ENCODE data around the gene ROBO1.

ROBO1 gene

DNA sequence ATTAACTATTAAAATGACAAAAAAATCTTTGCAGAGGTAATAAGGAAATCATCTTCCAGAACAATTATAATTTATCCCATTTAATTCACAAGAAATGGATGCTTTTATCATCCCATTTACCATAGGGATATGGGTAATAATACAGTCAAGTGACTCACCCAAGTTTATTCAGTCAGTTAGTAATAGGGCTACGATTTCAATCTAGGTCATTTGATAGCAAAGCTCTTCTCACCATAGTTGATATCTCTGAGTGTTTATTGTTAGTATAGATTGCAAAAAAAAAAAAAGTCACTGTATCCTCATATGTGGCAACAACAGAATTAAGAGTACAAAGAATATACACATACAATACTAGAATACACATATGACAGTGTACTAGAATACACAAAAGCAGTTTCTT, 797.1 kb downstream of the ROBO1 start:
- no peak for DNase-seq

DNA sequence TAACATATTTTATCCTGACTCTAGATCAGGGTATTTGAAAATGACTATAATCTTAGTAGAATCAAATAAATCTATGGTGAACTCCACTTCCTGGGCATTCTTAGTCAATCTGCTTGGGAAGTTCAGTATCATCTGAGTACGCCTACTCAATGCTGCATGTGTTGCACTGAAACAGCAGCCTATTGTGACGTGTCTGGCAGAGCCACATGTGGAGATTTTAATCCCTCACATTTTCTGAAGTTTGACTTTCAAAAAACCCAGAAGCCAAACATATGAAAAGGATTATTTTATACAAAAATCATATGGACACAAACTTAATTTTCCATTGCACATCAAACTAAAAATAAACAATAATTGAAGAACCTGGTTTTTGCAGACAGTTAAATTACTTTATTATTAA, 798.3 kb downstream of the ROBO1 start:
- peak; percentile 40 for DNase-seq

DNA sequence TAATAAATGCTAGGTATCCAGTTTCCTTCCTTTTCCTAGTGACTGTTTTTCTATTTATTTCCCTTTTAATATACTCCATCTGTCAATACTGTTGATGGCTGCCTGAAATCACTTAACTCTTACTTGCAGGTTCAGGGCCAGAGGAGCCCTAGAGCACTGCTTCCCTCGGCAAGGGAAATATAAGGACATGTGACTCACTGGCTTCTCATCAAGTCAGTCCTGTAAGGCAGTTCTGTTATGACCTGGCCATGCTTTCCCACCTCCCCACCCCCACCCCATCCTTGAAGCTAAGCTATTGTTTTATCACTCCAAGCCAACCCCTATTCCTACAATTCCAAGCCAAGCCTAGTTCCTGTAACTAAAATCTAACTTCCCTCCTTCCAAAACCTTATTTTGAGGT, 800.7 kb downstream of the ROBO1 start:
- no peak for DNase-seq

- DNase-seq, result peak; percentile 30
Observed at GRCh38 chr3:78963771-78964170, 804.0 kb downstream of the ROBO1 start.

GRCh38 chr3:78957456-78957855, 810.3 kb downstream of the ROBO1 start:
- no peak for DNase-seq

- DNase-seq, result no peak
Observed at GRCh38 chr3:78951342-78951945, 816.4 kb downstream of the ROBO1 start.

GRCh38 chr3:78941587-78941986, 826.2 kb downstream of the ROBO1 start:
- DNase-seq, result peak; percentile 48

DNA sequence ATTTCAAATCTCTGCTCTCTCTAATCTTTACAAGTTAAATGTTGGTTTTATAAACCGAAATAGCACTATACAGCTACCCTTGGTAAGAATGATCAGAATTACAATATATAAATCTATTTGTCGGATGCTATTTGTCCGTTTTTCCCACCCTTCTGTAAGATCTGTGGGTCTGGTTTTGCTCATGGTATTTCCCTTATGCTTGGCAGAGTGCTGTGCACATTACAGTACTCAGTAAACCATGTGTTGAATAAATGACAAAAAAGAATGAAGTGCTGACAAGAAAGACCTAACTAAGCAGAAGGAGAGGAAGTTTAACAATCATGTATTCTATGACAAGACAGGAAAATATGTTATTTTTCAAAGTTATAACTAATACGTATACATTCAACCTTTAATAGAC, 827.2 kb downstream of the ROBO1 start:
- no peak for DNase-seq

- DNase-seq, result no peak
Observed at GRCh38 chr3:78940128-78940527, 827.7 kb downstream of the ROBO1 start.

- DNase-seq, result no peak
Observed at GRCh38 chr3:78937475-78937874, 830.3 kb downstream of the ROBO1 start.

- DNase-seq, result no peak
Observed at GRCh38 chr3:78927759-78928158, 840.0 kb downstream of the ROBO1 start.

DNA sequence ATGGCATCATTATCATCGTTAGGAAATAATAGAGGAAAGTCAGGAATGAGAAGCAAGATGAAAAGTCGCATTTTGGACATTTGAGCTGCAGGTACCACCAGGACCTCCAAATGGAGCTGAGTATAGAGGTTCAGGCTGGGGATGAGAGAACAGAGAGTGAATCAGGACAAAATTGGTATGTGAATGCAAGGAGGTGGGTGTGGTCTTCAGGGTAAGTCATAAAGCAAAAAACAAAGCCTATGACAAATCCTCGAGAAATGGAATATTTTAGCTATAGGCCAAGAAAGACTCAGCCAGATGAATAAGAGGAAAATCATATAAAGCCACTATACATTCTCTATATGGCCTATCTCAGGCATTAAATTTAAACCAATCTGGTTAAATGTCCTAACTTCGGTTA, 841.3 kb downstream of the ROBO1 start:
- DNase-seq, result peak; percentile 35

- no peak for DNase-seq
Observed at GRCh38 chr3:78924711-78925110, 843.1 kb downstream of the ROBO1 start.

DNA sequence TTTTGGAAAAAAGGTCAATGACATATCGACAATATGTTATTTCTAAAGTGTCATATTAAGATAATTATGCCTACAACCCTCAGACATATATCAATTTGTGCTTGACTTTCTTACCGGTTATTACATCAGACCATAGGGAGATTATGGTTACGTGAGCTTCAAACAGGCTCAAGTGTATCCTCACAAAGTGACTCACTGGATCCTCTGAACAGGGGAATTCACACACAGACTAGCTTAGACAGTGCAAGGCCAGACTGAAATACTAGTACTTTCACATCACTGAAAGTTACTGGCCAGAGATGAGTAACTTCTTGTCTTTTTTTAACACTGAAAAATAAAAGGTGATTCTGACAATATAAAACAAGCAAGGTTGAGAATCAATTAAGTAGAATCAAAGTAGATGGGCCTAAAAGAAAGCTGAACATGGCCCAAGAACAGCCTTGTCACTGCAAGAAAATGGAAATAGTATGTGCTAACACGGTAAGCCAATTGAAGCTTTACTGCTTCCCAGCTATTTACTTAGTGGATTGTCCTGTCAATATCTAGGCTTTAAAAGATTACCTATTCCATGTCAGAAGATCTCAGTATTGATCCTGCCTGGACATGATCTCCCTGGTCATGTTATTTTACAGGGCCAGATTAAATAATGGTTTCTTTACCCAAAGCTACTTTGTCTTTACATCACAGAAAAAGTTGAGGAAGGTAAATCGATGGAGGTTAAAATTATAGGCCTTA, 848.6 kb downstream of the ROBO1 start:
- DNase-seq, result peak; percentile 89

DNA sequence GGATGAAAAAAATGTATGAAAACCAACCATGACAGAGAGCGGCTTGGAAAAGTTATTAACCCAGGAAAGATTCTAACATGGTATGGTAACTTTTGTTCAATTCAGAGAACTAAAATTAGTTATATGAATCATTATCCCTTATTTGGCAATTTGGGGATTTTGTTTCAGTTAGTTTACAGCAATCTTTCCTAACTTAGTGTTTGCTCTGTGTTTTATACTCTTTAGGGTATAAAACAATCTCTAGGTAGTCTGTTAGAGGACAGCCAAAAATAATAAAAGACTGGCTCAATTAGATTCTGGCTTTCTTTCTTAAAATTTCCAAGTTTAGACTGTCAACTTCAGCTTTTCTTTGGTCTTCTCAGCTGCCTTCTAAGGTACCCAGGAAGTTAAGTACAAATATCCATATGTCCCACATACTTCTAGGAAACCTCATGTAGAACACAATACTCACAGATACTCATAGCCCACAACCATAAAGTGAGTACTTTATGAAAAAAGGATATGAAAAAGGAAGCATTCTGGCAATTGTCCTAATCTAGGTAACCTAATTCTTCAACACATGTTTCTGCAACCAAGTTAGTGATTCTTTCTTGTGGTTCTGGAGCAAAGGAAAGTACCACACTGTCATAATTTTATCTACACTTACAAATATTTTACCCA, 849.3 kb downstream of the ROBO1 start:
- DNase-seq, result peak; percentile 30

DNA sequence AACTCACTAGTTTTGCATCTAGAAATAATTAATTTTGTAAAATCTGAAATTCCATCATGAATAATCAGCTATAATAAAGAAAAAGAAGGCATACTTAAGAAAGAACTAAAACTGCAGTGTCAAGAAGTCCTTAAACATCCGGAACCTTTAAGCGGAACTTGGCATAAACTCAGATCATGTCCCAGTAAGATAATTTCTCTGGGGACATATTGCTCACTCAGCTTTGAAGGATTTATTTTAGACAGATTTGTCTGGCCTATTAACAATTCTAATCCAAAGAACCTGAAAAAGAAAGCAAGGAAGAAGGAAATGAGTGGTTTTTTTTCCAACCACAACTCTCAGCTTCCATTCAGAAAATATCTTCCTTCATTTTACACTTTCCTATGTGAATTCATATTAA, 850.3 kb downstream of the ROBO1 start:
- DNase-seq, result peak; percentile 29

GRCh38 chr3:78913711-78914110, 854.1 kb downstream of the ROBO1 start:
- DNase-seq, result no peak

DNA sequence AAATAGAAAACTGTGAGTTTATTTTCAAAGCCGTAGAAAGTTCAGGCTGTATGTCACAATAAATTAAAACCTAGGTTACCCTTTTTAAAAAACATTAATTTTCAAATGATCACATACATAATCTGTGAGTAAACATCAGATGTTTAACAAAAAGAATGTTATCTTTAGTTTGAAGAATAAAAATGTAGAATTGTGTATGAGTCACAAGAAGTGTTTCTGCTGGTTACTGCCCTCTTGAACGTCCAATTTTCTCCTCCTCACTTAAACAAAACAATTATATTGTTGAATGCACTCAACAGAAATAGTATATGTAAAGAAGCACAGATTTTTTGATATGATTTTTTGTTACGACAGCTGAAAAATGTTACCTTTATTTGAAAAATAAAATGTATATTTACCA, 855.1 kb downstream of the ROBO1 start:
- peak; percentile 8 for DNase-seq

- DNase-seq, result no peak
Observed at GRCh38 chr3:78912259-78912658, 855.5 kb downstream of the ROBO1 start.

DNA sequence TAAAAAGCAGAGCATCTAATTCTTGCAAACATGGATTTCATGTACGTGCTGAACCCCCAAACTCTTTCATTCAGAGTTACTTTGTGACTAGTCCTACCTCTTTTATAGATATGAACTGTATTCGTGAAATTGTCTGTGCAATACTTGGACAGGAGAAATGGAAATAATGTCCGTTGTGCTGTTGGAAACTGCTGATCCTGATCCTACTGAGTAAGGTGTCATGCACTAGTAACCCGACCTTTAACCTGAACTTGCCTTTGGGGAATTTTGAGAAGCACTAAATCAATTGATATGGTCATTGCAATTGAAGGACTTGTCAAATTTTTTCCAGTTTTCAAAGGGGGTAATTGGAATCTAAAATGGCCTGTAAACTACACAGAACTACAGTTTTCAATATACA, 856.4 kb downstream of the ROBO1 start:
- DNase-seq, result no peak

- no peak for DNase-seq
Observed at GRCh38 chr3:78908236-78908635, 859.6 kb downstream of the ROBO1 start.

GRCh38 chr3:78907367-78907766, 860.4 kb downstream of the ROBO1 start:
- no peak for DNase-seq

GRCh38 chr3:78906930-78907329, 860.9 kb downstream of the ROBO1 start:
- DNase-seq, result no peak

- DNase-seq, result no peak
Observed at GRCh38 chr3:78906245-78906644, 861.6 kb downstream of the ROBO1 start.

All from fibroblast of skin of back (primary cell).